Measurements from ENCODE around the gene KDM6B. TPM values are rescaled to one million over a fixed set of nuclear protein-coding genes. Genes with fewer than 3 reads are reported as not detected.

KDM6B gene
- total RNA-seq, 1 experiment from 2014 or later = 29.0 TPM

GRCh38 chr17:7846063-7846735 is 12.2 kb downstream of the KDM6B start:
- peak overlapping the region; percentile 76 for H3K27ac Mint-ChIP-seq (ENCODE audit: unreplicated experiment)
- BruUV-seq (replicated peaks) = no TSS peak
- intact Hi-C loops (cut with micrococcal nuclease; ENCODE audit: unreplicated experiment) = no loop called here
- TF ChIP-seq, protein P1, sequence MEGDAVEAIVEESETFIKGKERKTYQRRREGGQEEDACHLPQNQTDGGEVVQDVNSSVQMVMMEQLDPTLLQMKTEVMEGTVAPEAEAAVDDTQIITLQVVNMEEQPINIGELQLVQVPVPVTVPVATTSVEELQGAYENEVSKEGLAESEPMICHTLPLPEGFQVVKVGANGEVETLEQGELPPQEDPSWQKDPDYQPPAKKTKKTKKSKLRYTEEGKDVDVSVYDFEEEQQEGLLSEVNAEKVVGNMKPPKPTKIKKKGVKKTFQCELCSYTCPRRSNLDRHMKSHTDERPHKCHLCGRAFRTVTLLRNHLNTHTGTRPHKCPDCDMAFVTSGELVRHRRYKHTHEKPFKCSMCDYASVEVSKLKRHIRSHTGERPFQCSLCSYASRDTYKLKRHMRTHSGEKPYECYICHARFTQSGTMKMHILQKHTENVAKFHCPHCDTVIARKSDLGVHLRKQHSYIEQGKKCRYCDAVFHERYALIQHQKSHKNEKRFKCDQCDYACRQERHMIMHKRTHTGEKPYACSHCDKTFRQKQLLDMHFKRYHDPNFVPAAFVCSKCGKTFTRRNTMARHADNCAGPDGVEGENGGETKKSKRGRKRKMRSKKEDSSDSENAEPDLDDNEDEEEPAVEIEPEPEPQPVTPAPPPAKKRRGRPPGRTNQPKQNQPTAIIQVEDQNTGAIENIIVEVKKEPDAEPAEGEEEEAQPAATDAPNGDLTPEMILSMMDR (IDR thresholded peaks at IDR 0.05; ENCODE audit: unreplicated experiment) = no peak
- peak overlapping the region; percentile 96 for H3K4me3 Mint-ChIP-seq (ENCODE audit: low read depth, unreplicated experiment)
- DNase-seq = no peak
- CTCF ChIA-PET = no interaction called here
- H3K4me1 Mint-ChIP-seq (ENCODE audit: low read depth, unreplicated experiment) = peaks cover 5% of the 10 kb centered on the region
- no peaks in the 10 kb centered on the region for H3K9me3 Mint-ChIP-seq (ENCODE audit: low read depth, unreplicated experiment)
- no peaks in the 10 kb centered on the region for H3K27me3 Mint-ChIP-seq (ENCODE audit: unreplicated experiment)
- H3K36me3 Mint-ChIP-seq (ENCODE audit: insufficient read depth, unreplicated experiment) = peaks cover 86% of the 10 kb centered on the region

- Mint-ChIP-seq H3K4me3 (ENCODE audit: low read depth, unreplicated experiment) (peak overlapping the region; percentile 33), H3K4me1 (ENCODE audit: low read depth, unreplicated experiment) (no peaks in the 10 kb centered on the region), H3K9me3 (ENCODE audit: low read depth, unreplicated experiment) (no peaks in the 10 kb centered on the region), H3K27ac (ENCODE audit: unreplicated experiment) (peak overlapping the region; percentile 52), H3K27me3 (ENCODE audit: unreplicated experiment) (no peaks in the 10 kb centered on the region), H3K36me3 (ENCODE audit: insufficient read depth, unreplicated experiment) (peaks cover 86% of the 10 kb centered on the region)
- DNase-seq = no peak
- CTCF ChIA-PET = no interaction called here
- TF ChIP-seq, protein P1 (IDR thresholded peaks at IDR 0.05; ENCODE audit: unreplicated experiment) = no peak
- no TSS peak for BruUV-seq (replicated peaks)
- intact Hi-C loops (cut with micrococcal nuclease; ENCODE audit: unreplicated experiment) = no loop called here
Measured at GRCh38 chr17:7846765-7847661, 13.0 kb downstream of the KDM6B start.

DNA sequence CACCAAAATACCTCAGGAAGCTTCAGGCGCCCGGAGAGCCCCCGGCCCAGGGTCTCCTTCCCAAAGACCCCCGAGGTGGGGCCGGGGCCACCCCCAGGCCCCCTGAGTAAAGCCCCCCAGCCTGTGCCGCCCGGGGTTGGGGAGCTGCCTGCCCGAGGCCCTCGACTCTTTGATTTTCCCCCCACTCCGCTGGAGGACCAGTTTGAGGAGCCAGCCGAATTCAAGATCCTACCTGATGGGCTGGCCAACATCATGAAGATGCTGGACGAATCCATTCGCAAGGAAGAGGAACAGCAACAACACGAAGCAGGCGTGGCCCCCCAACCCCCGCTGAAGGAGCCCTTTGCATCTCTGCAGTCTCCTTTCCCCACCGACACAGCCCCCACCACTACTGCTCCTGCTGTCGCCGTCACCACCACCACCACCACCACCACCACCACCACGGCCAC is 14.1 kb downstream of the KDM6B start:
- Mint-ChIP-seq H3K4me3 (ENCODE audit: low read depth, unreplicated experiment) (no peak overlapping the region), H3K9me3 (ENCODE audit: low read depth, unreplicated experiment) (no peaks in the 10 kb centered on the region), H3K27me3 (ENCODE audit: unreplicated experiment) (no peaks in the 10 kb centered on the region), H3K27ac (ENCODE audit: unreplicated experiment) (no peak overlapping the region), H3K4me1 (ENCODE audit: low read depth, unreplicated experiment) (no peaks in the 10 kb centered on the region), H3K36me3 (ENCODE audit: insufficient read depth, unreplicated experiment) (peaks cover 84% of the 10 kb centered on the region)
- intact Hi-C loops (cut with micrococcal nuclease; ENCODE audit: unreplicated experiment) = no loop called here
- TF ChIP-seq, protein P1 (IDR thresholded peaks at IDR 0.05; ENCODE audit: unreplicated experiment) = no peak
- no TSS peak for BruUV-seq (replicated peaks)
- CTCF ChIA-PET = no interaction called here
- DNase-seq = no peak

- H3K36me3 Mint-ChIP-seq (ENCODE audit: insufficient read depth, unreplicated experiment) = peaks cover 80% of the 10 kb centered on the region
- H3K27me3 Mint-ChIP-seq (ENCODE audit: unreplicated experiment) = no peaks in the 10 kb centered on the region
- H3K27ac Mint-ChIP-seq (ENCODE audit: unreplicated experiment) = no peak overlapping the region
- TF ChIP-seq, protein P1 (IDR thresholded peaks at IDR 0.05; ENCODE audit: unreplicated experiment) = no peak
- CTCF ChIA-PET = no interaction called here
- no peak for DNase-seq
- H3K4me1 Mint-ChIP-seq (ENCODE audit: low read depth, unreplicated experiment) = no peaks in the 10 kb centered on the region
- intact Hi-C loops (cut with micrococcal nuclease; ENCODE audit: unreplicated experiment) = no loop called here
- BruUV-seq (replicated peaks) = no TSS peak
- no peak overlapping the region for H3K4me3 Mint-ChIP-seq (ENCODE audit: low read depth, unreplicated experiment)
- H3K9me3 Mint-ChIP-seq (ENCODE audit: low read depth, unreplicated experiment) = no peaks in the 10 kb centered on the region
Measured at GRCh38 chr17:7848739-7849129, 14.7 kb downstream of the KDM6B start.

Measured in Calu3 (cell line).